GM20431 (cell line): ENCODE data around the gene TCN2.
"Not testable (repeated sequence)": the region's sequence is repeated elsewhere in the genome, so short reads cannot be mapped to it uniquely, and the experiment has no call there.

ENCODE experiments used
- in situ Hi-C: fragments of 300-500 bp; cut with MseI, MboI; formaldehyde crosslinking; loops from one replicate; pipeline ENCODE4 v1.15.0; 2020; ENCODE audit warnings: low sequenced_read_pairs; ENCODE audit not compliant: unreplicated experiment

The TCN2 gene

GRCh38 chr22:30574997-30575671 is 31.8 kb upstream of the TCN2 start:
- in situ Hi-C loops: no loop called here

- in situ Hi-C loops: no loop called here
Measured at GRCh38 chr22:30575859-30576258, 31.1 kb upstream of the TCN2 start.

- in situ Hi-C loops: no loop called here
Measured at GRCh38 chr22:30578481-30578880, 28.5 kb upstream of the TCN2 start.

GRCh38 chr22:30580896-30581295 is 26.1 kb upstream of the TCN2 start:
- in situ Hi-C loops: no loop called here

DNA sequence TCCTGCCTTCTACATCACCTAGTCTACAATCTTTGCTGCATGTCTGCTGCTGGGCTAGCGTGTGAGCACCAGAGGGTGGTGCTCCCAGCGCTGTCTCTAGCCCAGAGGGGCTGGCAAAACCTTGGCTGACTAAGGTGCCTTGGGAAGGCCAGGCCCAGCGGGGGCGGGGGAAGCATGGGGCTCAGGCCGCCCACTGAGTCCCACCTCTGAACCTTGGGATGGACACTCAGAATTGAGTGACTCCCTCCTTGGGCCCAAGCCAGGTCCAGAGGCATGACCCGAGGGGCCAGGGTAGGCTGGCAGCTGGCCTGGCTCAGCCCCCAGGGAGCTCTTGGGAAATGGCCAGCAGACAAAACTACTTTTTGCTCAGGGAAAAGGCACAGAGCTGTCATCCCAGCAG is 24.9 kb upstream of the TCN2 start:
- in situ Hi-C loops: no loop called here

DNA sequence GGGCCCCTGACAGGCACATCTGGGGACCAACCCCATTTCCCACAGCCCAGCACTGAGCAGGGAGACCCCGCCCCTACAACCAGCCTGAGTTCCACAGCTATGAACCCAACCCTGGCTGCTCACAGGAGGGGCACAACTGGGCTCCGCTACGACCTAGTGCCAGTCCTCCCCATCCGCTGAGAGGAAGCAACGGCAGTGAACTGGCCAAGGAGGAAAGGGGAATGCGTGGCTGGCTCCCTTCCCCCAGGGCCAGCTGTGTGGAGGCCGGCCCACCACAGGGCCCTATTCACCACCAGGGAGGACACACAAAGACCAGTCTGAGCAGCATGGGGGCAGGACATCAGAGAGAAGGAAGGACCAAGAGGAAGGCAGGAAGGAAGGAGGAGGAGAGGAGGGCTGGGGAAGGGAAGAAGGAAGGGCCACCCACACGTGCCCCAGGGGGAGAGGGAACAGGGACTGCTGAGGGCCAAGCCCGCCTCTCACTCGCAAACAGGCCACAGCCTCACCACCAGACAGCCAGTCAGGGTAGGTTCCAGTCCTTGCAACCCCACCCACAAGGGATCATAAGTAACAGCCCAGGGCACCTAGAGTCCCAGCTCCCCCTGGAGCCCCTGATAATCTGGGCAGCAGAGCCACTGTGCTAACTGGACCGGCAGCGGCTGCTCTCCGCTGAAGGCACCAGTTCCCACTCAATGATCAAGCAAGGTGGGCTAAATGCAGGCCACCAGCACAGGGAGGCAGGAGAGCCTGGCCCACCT is 24.0 kb upstream of the TCN2 start:
- in situ Hi-C loops: no loop called here

- in situ Hi-C loops: no loop called here
Measured at GRCh38 chr22:30584441-30584840, 22.5 kb upstream of the TCN2 start.

DNA sequence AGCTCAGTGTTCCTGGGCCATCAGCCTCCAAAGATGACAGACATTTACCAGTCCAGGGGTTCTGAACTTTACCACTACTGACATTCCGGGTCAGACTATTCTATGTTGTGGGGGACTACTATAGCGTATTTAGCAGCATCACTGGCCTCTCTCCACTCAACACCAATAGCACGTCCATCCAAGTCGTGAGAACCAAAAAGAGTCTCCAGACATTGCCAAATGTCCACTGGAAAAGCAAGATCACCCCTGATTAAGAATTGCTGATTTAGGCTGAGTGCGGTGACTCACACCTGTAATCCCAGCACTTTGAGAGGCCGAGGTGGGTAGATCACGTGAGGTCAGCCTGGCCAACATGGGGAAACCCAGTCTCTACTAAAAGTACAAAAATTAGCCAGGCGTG is 20.6 kb upstream of the TCN2 start:
- in situ Hi-C loops: no loop called here

DNA sequence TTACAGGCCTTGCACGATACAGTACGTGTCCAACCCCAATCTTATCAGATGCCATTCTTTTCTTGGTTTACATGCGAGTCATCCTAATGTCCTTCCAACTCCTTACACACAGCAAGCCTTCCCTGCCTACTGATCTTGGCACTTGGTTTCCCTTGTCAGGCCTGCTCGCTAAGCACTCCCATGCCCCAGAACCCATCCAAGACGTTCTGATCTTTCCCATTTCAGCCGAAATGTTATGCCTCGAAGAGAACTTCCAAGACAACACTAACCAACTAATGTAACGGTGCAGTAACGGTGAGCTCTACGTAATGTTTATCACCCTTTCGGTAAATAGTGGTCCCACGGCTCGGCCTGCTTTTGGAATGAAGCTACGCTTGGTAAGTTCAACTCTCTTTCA is 15.8 kb upstream of the TCN2 start:
- in situ Hi-C loops: no loop called here

- in situ Hi-C loops: no loop called here
Measured at GRCh38 chr22:30591588-30592359, 15.2 kb upstream of the TCN2 start, which contains the start of gene PES1. Gene PES1 (minus strand): TSS chr22:30591910. CDS start chr22:30591833, 77 bp downstream.

GRCh38 chr22:30592360-30592713 is 14.6 kb upstream of the TCN2 start:
- in situ Hi-C loops: not testable (repeated sequence)

GRCh38 chr22:30596199-30596598 is 10.8 kb upstream of the TCN2 start:
- in situ Hi-C loops: no loop called here

GRCh38 chr22:30596886-30597285 is 10.1 kb upstream of the TCN2 start:
- in situ Hi-C loops: no loop called here

DNA sequence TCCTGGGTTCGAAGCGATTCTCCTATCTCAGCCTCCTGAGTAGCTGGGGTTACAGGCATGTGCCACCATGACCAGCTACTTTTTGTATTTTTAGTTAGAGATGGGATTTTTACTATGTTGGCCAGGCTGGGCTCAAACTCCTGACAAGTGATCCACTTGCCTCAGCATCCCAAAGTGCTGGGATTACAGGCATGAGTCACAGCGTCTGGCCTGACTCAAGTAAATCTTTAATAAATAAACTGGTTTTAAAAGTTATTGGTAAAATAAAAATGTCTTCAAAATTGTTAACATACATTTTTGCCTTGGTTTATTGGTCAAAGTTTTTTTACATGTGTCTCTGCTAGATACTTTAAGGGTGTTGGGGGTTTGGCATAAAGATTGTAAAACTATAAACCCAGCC is 8.0 kb upstream of the TCN2 start:
- in situ Hi-C loops: no loop called here

- in situ Hi-C loops: no loop called here
Measured at GRCh38 chr22:30600921-30601320, 6.1 kb upstream of the TCN2 start.

- in situ Hi-C loops: no loop called here
Measured at GRCh38 chr22:30601464-30601863, 5.5 kb upstream of the TCN2 start.

DNA sequence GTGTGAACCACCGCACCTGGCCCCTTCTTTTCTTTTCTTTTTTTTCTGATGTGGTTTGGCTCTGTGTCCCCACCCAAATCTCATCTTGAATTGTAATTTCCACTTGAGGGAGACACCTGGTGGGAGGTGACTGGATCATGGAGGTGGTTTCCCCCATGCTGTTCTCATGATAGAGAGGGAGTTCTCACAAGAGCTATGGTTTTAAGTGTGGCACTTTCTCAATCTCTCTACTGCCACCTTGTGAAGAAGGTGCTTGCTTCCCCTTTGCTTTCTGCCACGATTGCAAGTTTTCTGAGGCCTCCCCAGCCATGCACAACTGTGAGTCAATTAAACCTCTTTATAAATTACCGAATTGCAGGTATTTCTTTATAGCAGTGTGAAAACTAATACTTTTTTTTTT is 4.9 kb upstream of the TCN2 start:
- in situ Hi-C loops: no loop called here

GRCh38 chr22:30603801-30604200 is 3.2 kb upstream of the TCN2 start:
- in situ Hi-C loops: no loop called here

- in situ Hi-C loops: no loop called here
Measured at GRCh38 chr22:30604723-30605122, 2.3 kb upstream of the TCN2 start.

DNA sequence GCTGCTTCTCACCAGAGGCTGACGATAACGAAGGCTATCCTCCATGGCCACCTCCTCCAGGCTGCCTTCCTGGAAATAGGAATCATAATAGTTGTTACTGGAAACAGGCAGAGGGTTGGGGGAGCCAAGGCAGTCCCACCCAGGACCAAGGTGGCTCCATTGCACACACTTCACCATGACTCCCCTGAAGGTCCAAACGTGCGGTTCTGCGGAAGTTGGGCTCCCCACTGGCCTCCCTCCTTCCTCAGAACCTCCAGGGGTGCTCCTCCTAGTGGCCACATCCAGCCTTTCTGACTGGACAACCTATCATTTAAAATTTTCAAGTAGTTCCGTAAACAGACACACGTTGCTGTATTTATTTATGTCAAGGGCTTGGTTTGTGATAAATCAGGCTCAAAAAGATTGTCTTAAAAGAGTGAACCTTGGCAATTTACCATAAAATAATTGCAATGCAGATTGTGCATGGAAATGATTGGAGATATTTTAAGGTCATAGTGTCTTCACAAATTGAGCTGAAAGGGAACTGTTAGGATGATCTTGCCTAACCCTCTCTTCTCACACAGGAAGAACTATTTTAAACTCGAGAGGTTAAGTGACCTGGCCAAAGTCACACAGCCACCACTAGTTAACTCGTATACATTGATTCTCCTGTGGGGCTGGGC is 1.4 kb upstream of the TCN2 start:
- in situ Hi-C loops: no loop called here
